Measurements from ENCODE around the gene IGSF21. TPM values are rescaled to one million over a fixed set of nuclear protein-coding genes. Genes with fewer than 3 reads are reported as not detected.

Gene IGSF21
- total and polyA plus RNA-seq, 10 of the 15 experiments (the other 5 are each of a cell fraction or from before 2014, with no cell fraction given): 0.03 to 0.49 TPM; not detected in 8

DNA sequence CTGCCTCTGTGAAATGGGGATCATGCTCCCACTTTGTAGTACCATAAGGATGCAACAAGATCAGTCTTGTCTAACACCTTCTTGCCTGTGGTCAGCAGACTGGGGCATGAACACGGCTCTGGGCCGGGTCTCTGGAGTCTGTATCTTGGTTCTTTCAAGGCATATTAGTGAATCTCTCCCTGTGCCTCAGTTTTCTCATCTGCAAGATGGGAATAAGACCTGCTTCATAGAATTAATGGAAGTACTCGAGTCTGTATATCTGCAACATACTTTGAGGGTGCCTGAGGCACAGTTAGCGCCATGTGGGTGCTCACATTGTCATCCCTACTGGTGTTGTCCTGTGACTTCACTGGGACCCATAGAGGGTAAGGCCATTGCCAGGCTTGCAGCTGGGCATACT lies 84.6 kb downstream of the IGSF21 start (continued):
- TF ChIP-seq, protein P1, sequence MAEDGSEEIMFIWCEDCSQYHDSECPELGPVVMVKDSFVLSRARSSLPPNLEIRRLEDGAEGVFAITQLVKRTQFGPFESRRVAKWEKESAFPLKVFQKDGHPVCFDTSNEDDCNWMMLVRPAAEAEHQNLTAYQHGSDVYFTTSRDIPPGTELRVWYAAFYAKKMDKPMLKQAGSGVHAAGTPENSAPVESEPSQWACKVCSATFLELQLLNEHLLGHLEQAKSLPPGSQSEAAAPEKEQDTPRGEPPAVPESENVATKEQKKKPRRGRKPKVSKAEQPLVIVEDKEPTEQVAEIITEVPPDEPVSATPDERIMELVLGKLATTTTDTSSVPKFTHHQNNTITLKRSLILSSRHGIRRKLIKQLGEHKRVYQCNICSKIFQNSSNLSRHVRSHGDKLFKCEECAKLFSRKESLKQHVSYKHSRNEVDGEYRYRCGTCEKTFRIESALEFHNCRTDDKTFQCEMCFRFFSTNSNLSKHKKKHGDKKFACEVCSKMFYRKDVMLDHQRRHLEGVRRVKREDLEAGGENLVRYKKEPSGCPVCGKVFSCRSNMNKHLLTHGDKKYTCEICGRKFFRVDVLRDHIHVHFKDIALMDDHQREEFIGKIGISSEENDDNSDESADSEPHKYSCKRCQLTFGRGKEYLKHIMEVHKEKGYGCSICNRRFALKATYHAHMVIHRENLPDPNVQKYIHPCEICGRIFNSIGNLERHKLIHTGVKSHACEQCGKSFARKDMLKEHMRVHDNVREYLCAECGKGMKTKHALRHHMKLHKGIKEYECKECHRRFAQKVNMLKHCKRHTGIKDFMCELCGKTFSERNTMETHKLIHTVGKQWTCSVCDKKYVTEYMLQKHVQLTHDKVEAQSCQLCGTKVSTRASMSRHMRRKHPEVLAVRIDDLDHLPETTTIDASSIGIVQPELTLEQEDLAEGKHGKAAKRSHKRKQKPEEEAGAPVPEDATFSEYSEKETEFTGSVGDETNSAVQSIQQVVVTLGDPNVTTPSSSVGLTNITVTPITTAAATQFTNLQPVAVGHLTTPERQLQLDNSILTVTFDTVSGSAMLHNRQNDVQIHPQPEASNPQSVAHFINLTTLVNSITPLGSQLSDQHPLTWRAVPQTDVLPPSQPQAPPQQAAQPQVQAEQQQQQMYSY (CRISPR knock-in tag; IDR thresholded peaks at IDR 0.05): no peak
- TF ChIP-seq BHLHE40 (IDR thresholded peaks at IDR 0.05; ENCODE audit: borderline replicate concordance in 1 of 2, low read depth in 2 of 2, low read length in 1 of 2) (no peak), RB1 (IDR thresholded peaks at IDR 0.05; ENCODE audit: borderline replicate concordance) (no peak), CREB1 (IDR thresholded peaks at IDR 0.05; ENCODE audit: low read depth) (no peak), ZNF274 (IDR thresholded peaks at IDR 0.05; ENCODE audit: insufficient read depth, insufficient read length) (no peak)
- TF ChIP-seq, protein P2, sequence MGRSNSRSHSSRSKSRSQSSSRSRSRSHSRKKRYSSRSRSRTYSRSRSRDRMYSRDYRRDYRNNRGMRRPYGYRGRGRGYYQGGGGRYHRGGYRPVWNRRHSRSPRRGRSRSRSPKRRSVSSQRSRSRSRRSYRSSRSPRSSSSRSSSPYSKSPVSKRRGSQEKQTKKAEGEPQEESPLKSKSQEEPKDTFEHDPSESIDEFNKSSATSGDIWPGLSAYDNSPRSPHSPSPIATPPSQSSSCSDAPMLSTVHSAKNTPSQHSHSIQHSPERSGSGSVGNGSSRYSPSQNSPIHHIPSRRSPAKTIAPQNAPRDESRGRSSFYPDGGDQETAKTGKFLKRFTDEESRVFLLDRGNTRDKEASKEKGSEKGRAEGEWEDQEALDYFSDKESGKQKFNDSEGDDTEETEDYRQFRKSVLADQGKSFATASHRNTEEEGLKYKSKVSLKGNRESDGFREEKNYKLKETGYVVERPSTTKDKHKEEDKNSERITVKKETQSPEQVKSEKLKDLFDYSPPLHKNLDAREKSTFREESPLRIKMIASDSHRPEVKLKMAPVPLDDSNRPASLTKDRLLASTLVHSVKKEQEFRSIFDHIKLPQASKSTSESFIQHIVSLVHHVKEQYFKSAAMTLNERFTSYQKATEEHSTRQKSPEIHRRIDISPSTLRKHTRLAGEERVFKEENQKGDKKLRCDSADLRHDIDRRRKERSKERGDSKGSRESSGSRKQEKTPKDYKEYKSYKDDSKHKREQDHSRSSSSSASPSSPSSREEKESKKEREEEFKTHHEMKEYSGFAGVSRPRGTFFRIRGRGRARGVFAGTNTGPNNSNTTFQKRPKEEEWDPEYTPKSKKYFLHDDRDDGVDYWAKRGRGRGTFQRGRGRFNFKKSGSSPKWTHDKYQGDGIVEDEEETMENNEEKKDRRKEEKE (IDR thresholded peaks at IDR 0.05): no peak
- TF ChIP-seq, protein P3, sequence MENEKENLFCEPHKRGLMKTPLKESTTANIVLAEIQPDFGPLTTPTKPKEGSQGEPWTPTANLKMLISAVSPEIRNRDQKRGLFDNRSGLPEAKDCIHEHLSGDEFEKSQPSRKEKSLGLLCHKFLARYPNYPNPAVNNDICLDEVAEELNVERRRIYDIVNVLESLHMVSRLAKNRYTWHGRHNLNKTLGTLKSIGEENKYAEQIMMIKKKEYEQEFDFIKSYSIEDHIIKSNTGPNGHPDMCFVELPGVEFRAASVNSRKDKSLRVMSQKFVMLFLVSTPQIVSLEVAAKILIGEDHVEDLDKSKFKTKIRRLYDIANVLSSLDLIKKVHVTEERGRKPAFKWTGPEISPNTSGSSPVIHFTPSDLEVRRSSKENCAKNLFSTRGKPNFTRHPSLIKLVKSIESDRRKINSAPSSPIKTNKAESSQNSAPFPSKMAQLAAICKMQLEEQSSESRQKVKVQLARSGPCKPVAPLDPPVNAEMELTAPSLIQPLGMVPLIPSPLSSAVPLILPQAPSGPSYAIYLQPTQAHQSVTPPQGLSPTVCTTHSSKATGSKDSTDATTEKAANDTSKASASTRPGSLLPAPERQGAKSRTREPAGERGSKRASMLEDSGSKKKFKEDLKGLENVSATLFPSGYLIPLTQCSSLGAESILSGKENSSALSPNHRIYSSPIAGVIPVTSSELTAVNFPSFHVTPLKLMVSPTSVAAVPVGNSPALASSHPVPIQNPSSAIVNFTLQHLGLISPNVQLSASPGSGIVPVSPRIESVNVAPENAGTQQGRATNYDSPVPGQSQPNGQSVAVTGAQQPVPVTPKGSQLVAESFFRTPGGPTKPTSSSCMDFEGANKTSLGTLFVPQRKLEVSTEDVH (IDR thresholded peaks at IDR 0.05; ENCODE audit: low read depth, partially characterized antibody): no peak
- TF ChIP-seq, protein P4, sequence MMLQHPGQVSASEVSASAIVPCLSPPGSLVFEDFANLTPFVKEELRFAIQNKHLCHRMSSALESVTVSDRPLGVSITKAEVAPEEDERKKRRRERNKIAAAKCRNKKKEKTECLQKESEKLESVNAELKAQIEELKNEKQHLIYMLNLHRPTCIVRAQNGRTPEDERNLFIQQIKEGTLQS (IDR thresholded peaks at IDR 0.05; ENCODE audit: borderline replicate concordance, extremely low read depth, low read depth, low read length): no peak
- TF ChIP-seq, protein P5, sequence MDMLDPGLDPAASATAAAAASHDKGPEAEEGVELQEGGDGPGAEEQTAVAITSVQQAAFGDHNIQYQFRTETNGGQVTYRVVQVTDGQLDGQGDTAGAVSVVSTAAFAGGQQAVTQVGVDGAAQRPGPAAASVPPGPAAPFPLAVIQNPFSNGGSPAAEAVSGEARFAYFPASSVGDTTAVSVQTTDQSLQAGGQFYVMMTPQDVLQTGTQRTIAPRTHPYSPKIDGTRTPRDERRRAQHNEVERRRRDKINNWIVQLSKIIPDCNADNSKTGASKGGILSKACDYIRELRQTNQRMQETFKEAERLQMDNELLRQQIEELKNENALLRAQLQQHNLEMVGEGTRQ (IDR thresholded peaks at IDR 0.05; ENCODE audit: borderline replicate concordance, low read depth, low read length): no peak

Measured in GM12878 (cell line).